ENCODE measurements around the gene APOL6. TPM values are rescaled to one million over a fixed set of nuclear protein-coding genes. Genes with fewer than 3 reads are reported as not detected.

The APOL6 gene
- total RNA-seq, 1 experiment from 2014 or later: 0.37 TPM

DNA sequence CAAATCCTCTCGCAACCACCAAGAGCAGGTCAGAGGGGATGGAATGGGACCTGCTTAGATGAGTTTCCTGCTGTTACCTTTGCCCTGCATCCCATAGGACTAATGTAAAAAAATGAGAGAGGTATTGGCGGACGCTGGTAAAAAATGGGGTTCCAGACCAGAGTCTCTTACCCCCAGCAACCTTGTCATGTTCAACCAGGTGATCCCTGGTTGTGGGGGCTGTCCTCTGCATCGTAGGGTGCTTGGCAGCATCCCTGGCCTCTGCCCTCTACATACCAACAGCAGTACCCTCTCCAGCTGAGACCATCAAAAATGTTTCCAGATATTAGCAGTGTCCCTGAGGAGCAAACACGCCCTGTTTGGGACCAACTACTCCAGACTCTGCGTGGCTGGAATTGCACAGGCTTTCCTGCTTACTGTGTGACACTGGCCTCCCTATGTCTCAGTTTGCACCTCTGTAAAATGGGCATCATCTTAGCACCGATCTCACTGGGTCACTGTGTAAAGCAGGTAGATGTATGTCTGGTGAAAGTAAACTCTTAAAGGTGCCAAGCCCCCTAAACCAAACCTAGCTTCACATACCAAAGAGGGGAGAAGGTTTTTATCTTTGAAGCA lies 1.5 kb downstream of the APOL6 start:
- no peak overlapping the region for H2AFZ ChIP-seq (ENCODE audit: low read length)
- H3K9ac ChIP-seq (ENCODE audit: low read length): no peak overlapping the region
- H3K36me3 ChIP-seq (ENCODE audit: insufficient read depth, low read length): no peaks in the 10 kb centered on the region
- DNase-seq: no peak
- H3K4me2 ChIP-seq (ENCODE audit: low read depth, low read length, poor library complexity, severe bottlenecking): no peak overlapping the region
- H4K20me1 ChIP-seq (ENCODE audit: insufficient read depth, low read depth, low read length): no peaks in the 10 kb centered on the region
- H3K4me1 ChIP-seq (ENCODE audit: low read length): peaks cover 31% of the 10 kb centered on the region
- H3K9me3 ChIP-seq (ENCODE audit: low read length): no peaks in the 10 kb centered on the region
- no peaks in the 10 kb centered on the region for H3K79me2 ChIP-seq (ENCODE audit: low read length)
- H3K9me2 ChIP-seq (replicated peaks; ENCODE audit: insufficient read depth, low read length): no peaks in the 10 kb centered on the region
- H3K27ac ChIP-seq (ENCODE audit: low read length): no peak overlapping the region
- H3K27me3 ChIP-seq (ENCODE audit: low read length): no peaks in the 10 kb centered on the region
- no peak overlapping the region for H3K4me3 ChIP-seq (ENCODE audit: low read length)

GRCh38 chr22:35651085-35651484 lies 2.8 kb downstream of the APOL6 start:
- H4K20me1 ChIP-seq (ENCODE audit: insufficient read depth, low read depth, low read length): no peaks in the 10 kb centered on the region
- no peaks in the 10 kb centered on the region for H3K79me2 ChIP-seq (ENCODE audit: low read length)
- H3K27ac ChIP-seq (ENCODE audit: low read length): no peak overlapping the region
- no peak for DNase-seq
- no peaks in the 10 kb centered on the region for H3K36me3 ChIP-seq (ENCODE audit: insufficient read depth, low read length)
- no peak overlapping the region for H2AFZ ChIP-seq (ENCODE audit: low read length)
- no peaks in the 10 kb centered on the region for H3K27me3 ChIP-seq (ENCODE audit: low read length)
- peaks cover 25% of the 10 kb centered on the region for H3K4me1 ChIP-seq (ENCODE audit: low read length)
- H3K9ac ChIP-seq (ENCODE audit: low read length): no peak overlapping the region
- H3K9me2 ChIP-seq (replicated peaks; ENCODE audit: insufficient read depth, low read length): no peaks in the 10 kb centered on the region
- no peak overlapping the region for H3K4me3 ChIP-seq (ENCODE audit: low read length)
- no peak overlapping the region for H3K4me2 ChIP-seq (ENCODE audit: low read depth, low read length, poor library complexity, severe bottlenecking)
- H3K9me3 ChIP-seq (ENCODE audit: low read length): no peaks in the 10 kb centered on the region

- no peak overlapping the region for H3K4me3 ChIP-seq (ENCODE audit: low read length)
- H3K27ac ChIP-seq (ENCODE audit: low read length): no peak overlapping the region
- no peaks in the 10 kb centered on the region for H3K9me2 ChIP-seq (replicated peaks; ENCODE audit: insufficient read depth, low read length)
- no peaks in the 10 kb centered on the region for H3K36me3 ChIP-seq (ENCODE audit: insufficient read depth, low read length)
- DNase-seq: no peak
- H3K79me2 ChIP-seq (ENCODE audit: low read length): no peaks in the 10 kb centered on the region
- no peak overlapping the region for H3K4me2 ChIP-seq (ENCODE audit: low read depth, low read length, poor library complexity, severe bottlenecking)
- no peak overlapping the region for H2AFZ ChIP-seq (ENCODE audit: low read length)
- no peaks in the 10 kb centered on the region for H4K20me1 ChIP-seq (ENCODE audit: insufficient read depth, low read depth, low read length)
- no peaks in the 10 kb centered on the region for H3K27me3 ChIP-seq (ENCODE audit: low read length)
- peaks cover 2% of the 10 kb centered on the region for H3K4me1 ChIP-seq (ENCODE audit: low read length)
- H3K9ac ChIP-seq (ENCODE audit: low read length): no peak overlapping the region
- H3K9me3 ChIP-seq (ENCODE audit: low read length): no peaks in the 10 kb centered on the region
These were observed 5.6 kb downstream of the APOL6 start for GRCh38 chr22:35653824-35654223.

DNA sequence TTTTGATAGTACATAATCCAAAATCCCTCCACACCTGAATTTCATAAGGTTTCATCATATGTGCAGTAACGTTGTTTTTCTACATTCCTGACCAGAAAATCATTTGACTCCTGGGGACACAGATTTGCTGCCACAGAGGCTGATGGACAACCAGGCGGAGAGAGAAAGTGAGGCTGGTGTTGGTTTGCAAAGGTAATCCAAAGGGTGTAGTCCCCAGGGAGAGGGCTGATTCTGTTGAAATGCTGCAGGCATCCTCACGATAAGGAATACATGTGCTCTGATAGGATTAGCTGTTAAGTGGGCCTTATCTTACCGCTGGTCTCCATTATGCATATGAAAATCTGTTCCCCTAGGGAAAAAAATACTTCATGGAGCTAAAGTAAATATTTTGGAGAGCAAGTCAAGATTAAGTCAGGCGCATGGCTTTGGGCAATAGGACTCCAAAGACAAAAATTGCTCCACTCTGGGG lies 8.1 kb downstream of the APOL6 start:
- no peaks in the 10 kb centered on the region for H3K9me2 ChIP-seq (replicated peaks; ENCODE audit: insufficient read depth, low read length)
- H3K4me2 ChIP-seq (ENCODE audit: low read depth, low read length, poor library complexity, severe bottlenecking): no peak overlapping the region
- no peak overlapping the region for H3K4me3 ChIP-seq (ENCODE audit: low read length)
- H3K9ac ChIP-seq (ENCODE audit: low read length): no peak overlapping the region
- H4K20me1 ChIP-seq (ENCODE audit: insufficient read depth, low read depth, low read length): no peaks in the 10 kb centered on the region
- H3K79me2 ChIP-seq (ENCODE audit: low read length): no peaks in the 10 kb centered on the region
- H3K27me3 ChIP-seq (ENCODE audit: low read length): no peaks in the 10 kb centered on the region
- H3K9me3 ChIP-seq (ENCODE audit: low read length): no peaks in the 10 kb centered on the region
- no peak overlapping the region for H3K27ac ChIP-seq (ENCODE audit: low read length)
- peaks cover 7% of the 10 kb centered on the region for H3K4me1 ChIP-seq (ENCODE audit: low read length)
- H2AFZ ChIP-seq (ENCODE audit: low read length): no peak overlapping the region
- no peak for DNase-seq
- H3K36me3 ChIP-seq (ENCODE audit: insufficient read depth, low read length): no peaks in the 10 kb centered on the region

DNA sequence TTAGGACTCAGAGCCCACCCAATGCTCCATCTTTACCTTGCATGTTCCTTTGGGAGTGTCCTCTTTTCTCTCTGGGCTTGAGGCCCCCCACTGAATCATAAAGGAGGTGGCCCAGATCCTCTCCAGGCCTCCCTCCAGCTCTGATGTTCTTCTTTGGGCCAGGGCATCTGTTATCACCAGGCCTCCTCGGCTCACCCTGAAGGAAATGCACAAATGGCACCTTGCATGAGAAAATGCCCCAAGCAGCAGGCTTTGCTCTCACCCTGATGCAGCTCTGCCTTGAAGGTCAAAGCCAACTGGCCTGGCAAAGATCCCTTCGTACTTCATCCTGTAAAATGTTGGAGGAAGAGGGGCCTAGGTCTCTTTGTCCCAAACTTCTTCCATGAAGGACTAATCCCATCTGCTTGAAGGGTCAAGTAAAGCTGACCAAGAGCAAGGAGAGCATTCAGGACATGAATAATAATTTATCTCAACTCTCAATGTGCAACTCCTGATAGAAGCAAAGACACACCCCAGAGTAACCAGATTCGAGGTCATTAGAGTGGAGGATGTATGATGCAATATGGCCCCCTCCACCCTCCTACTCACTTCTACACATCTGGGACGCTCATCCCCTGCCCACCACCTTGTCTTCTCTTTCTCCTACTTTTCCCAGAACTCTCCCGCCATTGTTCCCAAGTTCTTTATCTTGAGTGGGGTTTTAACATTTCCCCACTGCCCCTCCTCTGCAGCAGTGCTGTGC lies 9.5 kb downstream of the APOL6 start:
- Histone ChIP-seq H3K9ac (ENCODE audit: low read length) (no peak overlapping the region), H2AFZ (ENCODE audit: low read length) (no peak overlapping the region), H4K20me1 (ENCODE audit: insufficient read depth, low read depth, low read length) (no peaks in the 10 kb centered on the region), H3K9me2 (replicated peaks; ENCODE audit: insufficient read depth, low read length) (no peaks in the 10 kb centered on the region), H3K36me3 (ENCODE audit: insufficient read depth, low read length) (no peaks in the 10 kb centered on the region), H3K9me3 (ENCODE audit: low read length) (no peaks in the 10 kb centered on the region), H3K4me2 (ENCODE audit: low read depth, low read length, poor library complexity, severe bottlenecking) (no peak overlapping the region), H3K27me3 (ENCODE audit: low read length) (no peaks in the 10 kb centered on the region), H3K4me3 (ENCODE audit: low read length) (no peak overlapping the region), H3K4me1 (ENCODE audit: low read length) (peaks cover 7% of the 10 kb centered on the region), H3K79me2 (ENCODE audit: low read length) (no peaks in the 10 kb centered on the region), H3K27ac (ENCODE audit: low read length) (no peak overlapping the region)
- DNase-seq: peak; percentile 28

DNA sequence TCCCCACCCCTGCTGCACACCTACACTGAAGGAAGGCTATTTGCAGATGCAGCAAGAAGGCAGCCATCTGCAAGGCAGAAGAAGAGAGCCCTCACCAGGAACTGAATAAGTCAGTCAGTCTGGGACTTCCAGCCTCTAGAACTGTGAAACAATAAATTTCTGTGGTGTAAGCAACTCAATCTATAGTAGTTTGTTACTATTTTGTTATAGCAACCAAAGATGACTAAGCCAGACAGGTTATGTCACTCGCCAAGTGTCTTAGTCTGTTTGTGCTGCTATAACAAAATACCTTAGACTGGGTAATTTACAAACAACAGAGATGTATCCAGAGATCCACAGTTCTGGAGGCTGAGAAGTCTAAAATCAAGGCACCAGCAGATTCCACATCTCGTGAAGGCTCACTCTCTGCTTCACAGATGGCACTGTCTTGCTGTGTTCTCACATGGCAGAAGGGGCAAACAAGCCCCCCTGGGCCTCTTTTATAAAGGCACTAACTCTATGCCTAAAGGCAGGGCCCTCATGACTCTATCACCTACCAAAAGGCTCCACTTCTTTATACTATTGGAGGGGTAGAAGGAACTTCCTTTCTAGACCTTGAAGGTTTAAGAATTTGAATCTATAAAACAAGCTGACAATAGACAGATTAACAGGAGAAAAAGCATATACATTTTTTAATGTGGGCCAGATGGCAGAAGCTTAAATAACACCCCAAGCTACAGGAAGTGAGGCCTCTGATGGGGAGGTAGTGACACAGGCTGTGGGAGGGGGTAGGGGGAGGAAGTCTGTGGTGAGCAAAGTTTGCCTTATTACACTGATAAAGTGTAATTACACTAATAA lies 12.3 kb downstream of the APOL6 start:
- Histone ChIP-seq H4K20me1 (ENCODE audit: insufficient read depth, low read depth, low read length) (no peaks in the 10 kb centered on the region), H3K79me2 (ENCODE audit: low read length) (no peaks in the 10 kb centered on the region), H3K4me3 (ENCODE audit: low read length) (no peak overlapping the region), H3K4me1 (ENCODE audit: low read length) (peaks cover 7% of the 10 kb centered on the region), H3K9me2 (replicated peaks; ENCODE audit: insufficient read depth, low read length) (no peaks in the 10 kb centered on the region), H3K4me2 (ENCODE audit: low read depth, low read length, poor library complexity, severe bottlenecking) (no peak overlapping the region), H3K9ac (ENCODE audit: low read length) (no peak overlapping the region), H2AFZ (ENCODE audit: low read length) (no peak overlapping the region), H3K27me3 (ENCODE audit: low read length) (no peaks in the 10 kb centered on the region), H3K27ac (ENCODE audit: low read length) (no peak overlapping the region), H3K9me3 (ENCODE audit: low read length) (peaks cover 3% of the 10 kb centered on the region; the same call in 1 of the 2 replicates), H3K36me3 (ENCODE audit: insufficient read depth, low read length) (no peaks in the 10 kb centered on the region)
- DNase-seq: peak; percentile 32

- peaks cover 3% of the 10 kb centered on the region; the same call in 1 of the 2 replicates for H3K9me3 ChIP-seq (ENCODE audit: low read length)
- peaks cover 7% of the 10 kb centered on the region for H3K4me1 ChIP-seq (ENCODE audit: low read length)
- DNase-seq: peak; percentile 12
- no peaks in the 10 kb centered on the region for H4K20me1 ChIP-seq (ENCODE audit: insufficient read depth, low read depth, low read length)
- H3K27ac ChIP-seq (ENCODE audit: low read length): no peak overlapping the region
- no peaks in the 10 kb centered on the region for H3K9me2 ChIP-seq (replicated peaks; ENCODE audit: insufficient read depth, low read length)
- no peaks in the 10 kb centered on the region for H3K27me3 ChIP-seq (ENCODE audit: low read length)
- no peaks in the 10 kb centered on the region for H3K36me3 ChIP-seq (ENCODE audit: insufficient read depth, low read length)
- no peak overlapping the region for H3K4me3 ChIP-seq (ENCODE audit: low read length)
- no peaks in the 10 kb centered on the region for H3K79me2 ChIP-seq (ENCODE audit: low read length)
- no peak overlapping the region for H3K9ac ChIP-seq (ENCODE audit: low read length)
- H3K4me2 ChIP-seq (ENCODE audit: low read depth, low read length, poor library complexity, severe bottlenecking): no peak overlapping the region
- no peak overlapping the region for H2AFZ ChIP-seq (ENCODE audit: low read length)
These were observed 13.2 kb downstream of the APOL6 start for GRCh38 chr22:35661464-35661863.

- H3K4me2 ChIP-seq (ENCODE audit: low read depth, low read length, poor library complexity, severe bottlenecking): no peak overlapping the region
- peaks cover 3% of the 10 kb centered on the region; the same call in 1 of the 2 replicates for H3K9me3 ChIP-seq (ENCODE audit: low read length)
- H3K4me1 ChIP-seq (ENCODE audit: low read length): peaks cover 7% of the 10 kb centered on the region
- no peak overlapping the region for H2AFZ ChIP-seq (ENCODE audit: low read length)
- H3K9ac ChIP-seq (ENCODE audit: low read length): no peak overlapping the region
- no peaks in the 10 kb centered on the region for H3K9me2 ChIP-seq (replicated peaks; ENCODE audit: insufficient read depth, low read length)
- DNase-seq: peak; percentile 11
- H4K20me1 ChIP-seq (ENCODE audit: insufficient read depth, low read depth, low read length): no peaks in the 10 kb centered on the region
- no peaks in the 10 kb centered on the region for H3K79me2 ChIP-seq (ENCODE audit: low read length)
- H3K36me3 ChIP-seq (ENCODE audit: insufficient read depth, low read length): no peaks in the 10 kb centered on the region
- H3K4me3 ChIP-seq (ENCODE audit: low read length): no peak overlapping the region
- H3K27me3 ChIP-seq (ENCODE audit: low read length): no peaks in the 10 kb centered on the region
- H3K27ac ChIP-seq (ENCODE audit: low read length): no peak overlapping the region
These were observed 14.7 kb downstream of the APOL6 start for GRCh38 chr22:35662914-35663313.

All from Karpas-422 (cell line).